HL-60 (cell line): ENCODE data around the gene CDK2.
A peak's percentile ranks its signal among the peaks of the same experiment; 100 is the strongest.

Source experiments
- CTCF ChIP-seq: IDR thresholded peaks from one replicate; pipeline ENCODE4 v1.5.1; 2011; ENCODE audit warnings: low read length, control low read depth, inconsistent platforms; ENCODE audit not compliant: insufficient read depth
- POLR2AphosphoS5 ChIP-seq: IDR thresholded peaks from 2 replicates; pipeline ENCODE4 v1.6.1; 2012; ENCODE audit warnings: low read depth
- REST ChIP-seq: IDR thresholded peaks from 2 replicates; pipeline ENCODE4 v1.6.1; 2012; ENCODE audit warnings: low read depth; ENCODE audit not compliant: insufficient replicate concordance

GRCh38 chr12:55930771-55931316 lies 35.8 kb upstream of the CDK2 start, which contains the start of gene DGKA:
- peak; percentile 88 for TF ChIP-seq CTCF
- no peak for TF ChIP-seq POLR2AphosphoS5
- no peak for TF ChIP-seq REST
